ENCODE results near the gene CIT.

- TF ChIP-seq CTCF (IDR thresholded peaks at IDR 0.05) (no peak), POLR2A (IDR thresholded peaks at IDR 0.05) (no peak)
These were observed 189.2 kb downstream of the CIT start for GRCh38 chr12:119687879-119688278.

Measured in adrenal gland (tissue), 5 donors.